GM12865 (cell line): ENCODE results near the gene ADGRD2.
"Not testable (repeated sequence)": the region's sequence is repeated elsewhere in the genome, so short reads cannot be mapped to it uniquely, and the experiment has no call there.

Source experiments
- DNase-seq: peaks from one replicate; pipeline ENCODE4 v3.0.0; 2010; ENCODE audit warnings: low read depth
- H3K4me3 ChIP-seq: 2 replicates; pipeline ENCODE4 v1.5.1; 2011; ENCODE audit warnings: mild to moderate bottlenecking, low read depth, low read length, control low read depth
- TF ChIP-seq, protein P1 (sequence below): IDR thresholded peaks from 2 replicates; pipeline ENCODE4 v1.5.1; 2011; ENCODE audit warnings: low read length, control low read depth, low read depth, inconsistent platforms; ENCODE audit not compliant: insufficient read depth; ENCODE audit errors: missing control alignments

The ADGRD2 gene

GRCh38 chr9:124423591-124423990 lies 26.7 kb upstream of the ADGRD2 start:
- no peak overlapping the region for H3K4me3 ChIP-seq
- DNase-seq = no peak
- TF ChIP-seq, protein P1, sequence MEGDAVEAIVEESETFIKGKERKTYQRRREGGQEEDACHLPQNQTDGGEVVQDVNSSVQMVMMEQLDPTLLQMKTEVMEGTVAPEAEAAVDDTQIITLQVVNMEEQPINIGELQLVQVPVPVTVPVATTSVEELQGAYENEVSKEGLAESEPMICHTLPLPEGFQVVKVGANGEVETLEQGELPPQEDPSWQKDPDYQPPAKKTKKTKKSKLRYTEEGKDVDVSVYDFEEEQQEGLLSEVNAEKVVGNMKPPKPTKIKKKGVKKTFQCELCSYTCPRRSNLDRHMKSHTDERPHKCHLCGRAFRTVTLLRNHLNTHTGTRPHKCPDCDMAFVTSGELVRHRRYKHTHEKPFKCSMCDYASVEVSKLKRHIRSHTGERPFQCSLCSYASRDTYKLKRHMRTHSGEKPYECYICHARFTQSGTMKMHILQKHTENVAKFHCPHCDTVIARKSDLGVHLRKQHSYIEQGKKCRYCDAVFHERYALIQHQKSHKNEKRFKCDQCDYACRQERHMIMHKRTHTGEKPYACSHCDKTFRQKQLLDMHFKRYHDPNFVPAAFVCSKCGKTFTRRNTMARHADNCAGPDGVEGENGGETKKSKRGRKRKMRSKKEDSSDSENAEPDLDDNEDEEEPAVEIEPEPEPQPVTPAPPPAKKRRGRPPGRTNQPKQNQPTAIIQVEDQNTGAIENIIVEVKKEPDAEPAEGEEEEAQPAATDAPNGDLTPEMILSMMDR = no peak

- not testable (repeated sequence) for H3K4me3 ChIP-seq, DNase-seq
These were observed 24.5 kb upstream of the ADGRD2 start for GRCh38 chr9:124425733-124426132.

DNA sequence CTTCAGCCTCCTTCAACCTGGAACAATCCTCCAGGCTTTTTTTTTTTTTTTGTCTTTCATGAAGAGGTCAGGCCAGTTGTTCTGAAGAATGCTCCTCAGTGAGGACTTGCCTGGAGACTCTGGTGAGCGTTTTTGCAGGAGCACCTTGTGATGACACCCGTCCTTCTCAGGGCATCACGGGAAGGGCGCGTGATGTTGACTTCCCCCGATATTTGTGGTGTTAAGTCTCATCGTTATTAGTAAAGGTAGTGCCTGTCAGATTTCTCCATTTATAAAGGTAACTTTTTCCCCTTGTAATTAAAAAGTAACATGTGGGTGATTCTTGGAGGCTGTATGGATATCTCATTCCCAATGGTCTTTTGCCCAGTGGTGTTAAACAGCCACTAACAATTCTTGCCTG lies 23.9 kb upstream of the ADGRD2 start:
- H3K4me3 ChIP-seq = no peak overlapping the region
- TF ChIP-seq, protein P1 = no peak
- DNase-seq = no peak

- no peak overlapping the region for H3K4me3 ChIP-seq
- TF ChIP-seq, protein P1 = no peak
- DNase-seq = no peak
These were observed 23.0 kb upstream of the ADGRD2 start for GRCh38 chr9:124427281-124427680.

DNA sequence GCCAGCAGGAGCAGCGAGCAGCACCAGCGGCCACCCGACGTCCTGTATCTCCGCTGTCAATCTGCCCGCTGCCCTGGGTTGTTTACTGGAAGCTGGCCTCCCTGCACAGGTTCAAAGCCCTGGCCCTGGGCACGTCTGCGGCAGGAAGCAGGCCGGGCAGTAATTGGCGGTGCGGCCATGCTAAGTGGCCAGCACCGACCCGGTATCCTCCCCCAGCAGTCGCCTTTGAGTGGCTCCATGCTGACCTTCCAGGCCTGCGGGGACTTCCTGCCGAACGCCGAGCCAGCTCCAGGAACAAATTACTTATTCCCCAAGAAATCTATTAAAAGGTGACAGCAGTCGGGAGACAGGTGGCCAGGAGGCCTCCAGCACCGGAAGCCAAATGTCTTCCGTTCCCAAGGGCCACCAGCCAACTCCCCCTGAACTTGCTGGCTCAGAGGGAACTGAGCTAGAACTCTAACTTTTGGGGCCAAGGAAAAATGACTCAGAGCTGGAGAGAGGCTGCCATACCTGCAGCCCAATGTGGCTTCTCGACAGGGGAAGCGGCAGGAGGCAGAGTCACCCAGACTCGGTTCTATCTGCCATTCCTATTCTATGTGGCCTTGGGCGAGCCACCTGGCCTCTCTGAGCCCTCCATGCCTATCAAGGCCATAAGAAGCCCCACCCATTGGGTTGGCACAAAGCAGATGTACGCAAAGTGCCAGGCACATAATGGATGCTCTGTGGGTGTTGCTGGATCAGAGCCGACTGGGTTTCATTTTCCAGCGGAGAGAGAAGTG lies 21.3 kb upstream of the ADGRD2 start:
- H3K4me3 ChIP-seq = no peak overlapping the region
- TF ChIP-seq, protein P1 = no peak
- DNase-seq = no peak

- TF ChIP-seq, protein P1 = no peak
- H3K4me3 ChIP-seq = no peak overlapping the region
- DNase-seq = no peak
These were observed 20.8 kb upstream of the ADGRD2 start for GRCh38 chr9:124429530-124429867.

DNA sequence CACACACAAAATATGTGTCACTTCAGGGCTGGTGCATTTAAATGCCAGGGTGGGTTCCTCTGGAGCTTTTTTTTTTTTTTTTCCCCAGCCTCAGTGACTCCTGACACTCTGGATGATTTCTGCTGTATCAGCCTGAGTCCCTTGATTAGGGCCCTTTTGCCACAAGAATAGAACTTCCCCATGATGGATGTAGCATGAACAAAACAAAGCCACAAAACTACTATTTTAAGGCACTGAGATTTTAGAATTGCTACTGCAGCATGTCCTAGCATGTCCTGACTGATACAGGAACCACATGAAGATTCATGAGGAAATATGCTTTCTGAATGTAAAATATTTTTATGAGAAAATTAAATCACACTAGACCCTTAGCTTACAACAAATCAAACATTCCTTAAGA lies 13.9 kb upstream of the ADGRD2 start:
- H3K4me3 ChIP-seq = no peak overlapping the region
- TF ChIP-seq, protein P1 = no peak
- DNase-seq = peak; percentile 51
